Left lung (tissue), 10 donors: ENCODE measurements around the gene NUDT8. TPM values are rescaled to one million over a fixed set of nuclear protein-coding genes. Genes with fewer than 3 reads are reported as not detected.
A peak's percentile ranks its signal among the peaks of the same experiment; 100 is the strongest.

Source experiments
- ATAC-seq: fragments of 200-7000 bp; cut with Tn5 transposase; one replicate; pipeline ENCODE4 v1.9.1; 2020; ENCODE audit warnings: moderate library complexity
- DNase-seq, 4 donors: peaks; one replicate each; pipeline ENCODE4 v3.0.0-alpha.2; 2013 to 2020
- H3K27ac ChIP-seq, 2 donors: fragments of 200-600 bp; sonication (generic) in 1 of 2; one replicate each; pipeline versions ENCODE4 v1.5.0 to v1.8.0; 2020 to 2021
- H3K27me3 ChIP-seq, 2 donors: fragments of 200-600 bp; sonication (generic) in 1 of 2; one replicate each; pipeline versions ENCODE4 v1.5.0 to v1.8.0; 2020 to 2021
- H3K36me3 ChIP-seq, 2 donors: fragments of 200-600 bp; sonication (generic) in 1 of 2; one replicate each; pipeline versions ENCODE4 v1.5.0 to v1.8.0; 2020 to 2021
- H3K4me1 ChIP-seq, 2 donors: fragments of 200-600 bp; one replicate each; pipeline ENCODE4 v1.8.0; 2021
- H3K4me3 ChIP-seq, 2 donors: fragments of 200-600 bp; sonication (generic) in 1 of 2; one replicate each; pipeline versions ENCODE4 v1.5.0 to v1.8.0; 2020 to 2021; ENCODE audit warnings: mild to moderate bottlenecking in 1 of 2
- H3K9me3 ChIP-seq, 2 donors: fragments of 200-600 bp; sonication (generic) in 1 of 2; one replicate each; pipeline versions ENCODE4 v1.5.0 to v1.8.0; 2020 to 2021
- intact Hi-C, 2 donors: fragments of 100-400 bp; cut with DNase I; formaldehyde crosslinking; loops; one replicate each; pipeline versions ENCODE4 v1.11.2 to v1.14.2; 2022
- polyA plus RNA-seq, 6 donors: library from polyadenylated mRNA; unstranded; fragments of 120-200 nt; gene quantifications; one replicate each; pipeline ENCODE4 v1.2.1, GENCODE V29; 2013; ENCODE audit not compliant: insufficient read length in 6 of 6
- total RNA-seq, 2 donors: library from RNA; stranded (reverse); fragmentation: NEBNext Ultra II Directional; extraction: Animal tissue kit (Norgen Biotek cat#: 25700); gene quantifications; one replicate each; pipeline ENCODE4 v1.2.1, GENCODE V29; 2021
- TF ChIP-seq, protein P1 (sequence below), 2 donors: fragments of 200-600 bp; sonication (generic) in 1 of 2; IDR thresholded peaks; one replicate each; pipeline versions ENCODE4 v1.5.0 to v1.8.0; 2021; ENCODE audit warnings: antibody characterized with exemption in 2 of 2
- donor health status: DM: no; HTN: yes; CAD: no.
- donor health status: DM: no; HTN: no; CAD: no.

Gene NUDT8
- total and polyA plus RNA-seq, 8 donors = 3.8 to 18.1 (median 5.6) TPM

DNA sequence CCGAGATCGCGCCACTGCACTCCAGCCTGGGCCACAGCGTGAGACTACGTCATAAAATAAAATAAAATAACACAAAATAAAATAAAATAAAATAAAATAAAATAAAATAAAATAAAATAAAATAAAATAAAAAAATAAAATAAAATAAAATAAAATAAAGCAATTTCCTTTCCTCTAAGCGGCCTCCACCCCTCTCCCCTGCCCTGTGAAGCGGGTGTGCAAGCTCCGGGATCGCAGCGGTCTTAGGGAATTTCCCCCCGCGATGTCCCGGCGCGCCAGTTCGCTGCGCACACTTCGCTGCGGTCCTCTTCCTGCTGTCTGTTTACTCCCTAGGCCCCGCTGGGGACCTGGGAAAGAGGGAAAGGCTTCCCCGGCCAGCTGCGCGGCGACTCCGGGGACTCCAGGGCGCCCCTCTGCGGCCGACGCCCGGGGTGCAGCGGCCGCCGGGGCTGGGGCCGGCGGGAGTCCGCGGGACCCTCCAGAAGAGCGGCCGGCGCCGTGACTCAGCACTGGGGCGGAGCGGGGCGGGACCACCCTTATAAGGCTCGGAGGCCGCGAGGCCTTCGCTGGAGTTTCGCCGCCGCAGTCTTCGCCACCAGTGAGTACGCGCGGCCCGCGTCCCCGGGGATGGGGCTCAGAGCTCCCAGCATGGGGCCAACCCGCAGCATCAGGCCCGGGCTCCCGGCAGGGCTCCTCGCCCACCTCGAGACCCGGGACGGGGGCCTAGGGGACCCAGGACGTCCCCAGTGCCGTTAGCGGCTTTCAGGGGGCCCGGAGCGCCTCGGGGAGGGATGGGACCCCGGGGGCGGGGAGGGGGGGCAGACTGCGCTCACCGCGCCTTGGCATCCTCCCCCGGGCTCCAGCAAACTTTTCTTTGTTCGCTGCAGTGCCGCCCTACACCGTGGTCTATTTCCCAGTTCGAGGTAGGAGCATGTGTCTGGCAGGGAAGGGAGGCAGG is 46.2 kb downstream of the NUDT8 start, which contains the start of gene GSTP1:
GSTP1 (plus strand) TSS at position 566 of the 958 bp plus-strand sequence; CDS start at position 598, 32 bp downstream.
- H3K27me3 ChIP-seq = peaks cover 0 to 6% of the 10 kb centered on the region in 2 donors
- ATAC-seq (peak; percentile 90), DNase-seq (peak; percentile 91 to 96 (median 94))
- H3K27ac ChIP-seq = peak within 1 kb of the TSS; percentile 93 to 95
- intact Hi-C loops = no loop called here
- no peaks in the 10 kb centered on the region for H3K9me3 ChIP-seq
- H3K36me3 ChIP-seq = peaks cover 0 to 40% of the 10 kb centered on the region in 2 donors
- peaks cover 12 to 63% of the 10 kb centered on the region in 2 donors for H3K4me1 ChIP-seq
- TF ChIP-seq, protein P1, sequence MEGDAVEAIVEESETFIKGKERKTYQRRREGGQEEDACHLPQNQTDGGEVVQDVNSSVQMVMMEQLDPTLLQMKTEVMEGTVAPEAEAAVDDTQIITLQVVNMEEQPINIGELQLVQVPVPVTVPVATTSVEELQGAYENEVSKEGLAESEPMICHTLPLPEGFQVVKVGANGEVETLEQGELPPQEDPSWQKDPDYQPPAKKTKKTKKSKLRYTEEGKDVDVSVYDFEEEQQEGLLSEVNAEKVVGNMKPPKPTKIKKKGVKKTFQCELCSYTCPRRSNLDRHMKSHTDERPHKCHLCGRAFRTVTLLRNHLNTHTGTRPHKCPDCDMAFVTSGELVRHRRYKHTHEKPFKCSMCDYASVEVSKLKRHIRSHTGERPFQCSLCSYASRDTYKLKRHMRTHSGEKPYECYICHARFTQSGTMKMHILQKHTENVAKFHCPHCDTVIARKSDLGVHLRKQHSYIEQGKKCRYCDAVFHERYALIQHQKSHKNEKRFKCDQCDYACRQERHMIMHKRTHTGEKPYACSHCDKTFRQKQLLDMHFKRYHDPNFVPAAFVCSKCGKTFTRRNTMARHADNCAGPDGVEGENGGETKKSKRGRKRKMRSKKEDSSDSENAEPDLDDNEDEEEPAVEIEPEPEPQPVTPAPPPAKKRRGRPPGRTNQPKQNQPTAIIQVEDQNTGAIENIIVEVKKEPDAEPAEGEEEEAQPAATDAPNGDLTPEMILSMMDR (IDR thresholded peaks at IDR 0.05) = peak; percentile 84 to 90
- H3K4me3 ChIP-seq = peak within 1 kb of the TSS; percentile 86 to 95

DNA sequence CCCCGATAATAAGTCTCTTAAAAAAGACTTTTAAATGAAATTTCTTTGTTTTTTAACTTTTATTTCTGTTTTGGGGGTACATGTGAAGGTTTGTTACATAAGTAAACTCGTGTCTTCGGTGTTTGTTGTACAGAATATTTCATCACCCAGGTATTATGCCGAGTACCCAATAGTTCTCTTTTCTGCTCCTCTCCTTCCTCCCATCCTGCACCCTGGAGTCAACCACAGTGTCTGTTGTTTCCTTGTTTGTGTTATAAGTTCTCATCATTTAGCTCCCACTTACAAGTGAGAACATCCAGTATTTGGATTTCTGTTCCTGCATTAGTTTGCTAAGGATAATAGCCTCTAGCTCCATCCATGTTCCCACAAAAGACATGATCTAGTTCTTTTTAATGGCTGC is 47.7 kb downstream of the NUDT8 start:
- Histone ChIP-seq H3K36me3 (peaks cover 0 to 25% of the 10 kb centered on the region in 2 donors), H3K4me3 (no peak overlapping the region), H3K9me3 (no peaks in the 10 kb centered on the region), H3K4me1 (peaks cover 12 to 51% of the 10 kb centered on the region in 2 donors), H3K27me3 (peaks cover 0 to 12% of the 10 kb centered on the region in 2 donors), H3K27ac (peak overlapping the region; percentile 93 to 95)
- no peak for DNase-seq
- intact Hi-C loops = no loop called here
- TF ChIP-seq, protein P1 (IDR thresholded peaks at IDR 0.05) = no peak
- no peak for ATAC-seq

- ATAC-seq (peak; percentile 4), DNase-seq (peak in 2 of 4 donors; percentile 54 to 56)
- TF ChIP-seq, protein P1 (IDR thresholded peaks at IDR 0.05) = no peak
- Histone ChIP-seq H3K27me3 (peaks cover 0 to 12% of the 10 kb centered on the region in 2 donors), H3K36me3 (peaks cover 0 to 20% of the 10 kb centered on the region in 2 donors), H3K4me3 (no peak overlapping the region), H3K9me3 (no peaks in the 10 kb centered on the region), H3K4me1 (peaks cover 12 to 46% of the 10 kb centered on the region in 2 donors), H3K27ac (peak overlapping the region; percentile 93 to 95)
- intact Hi-C loops = no loop called here
These were observed 48.3 kb downstream of the NUDT8 start for GRCh38 chr11:67581469-67581868.

DNA sequence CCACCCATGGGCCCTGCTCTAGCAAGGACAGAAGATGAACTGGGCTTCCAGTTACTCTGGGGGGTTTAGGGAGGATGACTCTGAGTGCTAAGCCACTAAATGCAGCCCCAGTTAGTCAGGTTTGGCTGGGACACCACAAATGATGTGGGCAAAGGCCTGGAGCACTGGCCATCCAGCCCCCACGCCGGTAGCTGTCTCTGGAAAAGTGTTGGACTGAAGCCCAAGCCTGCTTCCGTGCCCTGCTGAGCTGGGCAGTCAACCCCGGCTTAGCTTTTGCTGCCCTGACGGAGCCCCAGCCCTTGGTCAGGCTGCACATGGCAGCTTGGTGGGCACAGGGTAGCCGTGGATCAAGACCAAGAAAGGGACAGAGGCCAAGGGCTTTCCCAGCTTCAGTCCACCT is 51.8 kb downstream of the NUDT8 start:
- no peaks in the 10 kb centered on the region for H3K9me3 ChIP-seq
- H3K27me3 ChIP-seq = peaks cover 0 to 12% of the 10 kb centered on the region in 2 donors
- intact Hi-C loops = no loop called here
- peaks cover 7 to 20% of the 10 kb centered on the region in 2 donors for H3K4me1 ChIP-seq
- ATAC-seq (no peak), DNase-seq (no peak)
- TF ChIP-seq, protein P1 (IDR thresholded peaks at IDR 0.05) = no peak
- H3K27ac ChIP-seq = no peak overlapping the region
- H3K4me3 ChIP-seq = no peak overlapping the region
- no peaks in the 10 kb centered on the region for H3K36me3 ChIP-seq

Other genes with a start within 250 kb of the NUDT8 start
- 10 to 100 TPM; 18.4 to 21.5 TPM for gene RAD9A, start 238.0 kb downstream of the NUDT8 start, total RNA-seq
- gene RAD9A, start 238.0 kb downstream of the NUDT8 start, polyA plus RNA-seq = 10 to 100 TPM; 22.9 to 31.3 (median 24.5) TPM
- gene PPP1CA, start 228.1 kb downstream of the NUDT8 start, total RNA-seq = 100 to 1,000 TPM; 138 to 173 TPM
- 100 to 1,000 TPM; 108 to 144 (median 139) TPM for gene PPP1CA, start 228.1 kb downstream of the NUDT8 start, polyA plus RNA-seq
- gene TBC1D10C, start 225.9 kb downstream of the NUDT8 start, total RNA-seq = 10 to 100 TPM in 1 of 2 donors, 1 to 10 TPM in 1; 8.0 to 15.5 TPM
- 1 to 10 TPM; 4.2 to 6.5 (median 5.1) TPM for gene TBC1D10C, start 225.9 kb downstream of the NUDT8 start, polyA plus RNA-seq
- gene CARNS1, start 214.3 kb downstream of the NUDT8 start, total RNA-seq = 1 to 10 TPM in 1 of 2 donors, under 1 TPM in 1; 0.71 to 1.2 TPM
- 1 to 10 TPM; 2.9 to 5.6 (median 4.1) TPM for gene CARNS1, start 214.3 kb downstream of the NUDT8 start, polyA plus RNA-seq
- 10 to 100 TPM; 37.7 to 44.1 TPM for gene RPS6KB2, start 201.4 kb downstream of the NUDT8 start, total RNA-seq
- gene RPS6KB2, start 201.4 kb downstream of the NUDT8 start, polyA plus RNA-seq = 10 to 100 TPM; 39.6 to 47.0 (median 42.0) TPM
- gene PTPRCAP, start 192.3 kb downstream of the NUDT8 start, total RNA-seq = 10 to 100 TPM in 1 of 2 donors, 1 to 10 TPM in 1; 5.4 to 12.5 TPM
- gene PTPRCAP, start 192.3 kb downstream of the NUDT8 start, polyA plus RNA-seq = 1 to 10 TPM; 1.6 to 3.0 (median 2.2) TPM
- 100 to 1,000 TPM; 111 to 119 TPM for gene CORO1B, start 186.5 kb downstream of the NUDT8 start, total RNA-seq
- gene CORO1B, start 186.5 kb downstream of the NUDT8 start, polyA plus RNA-seq = 10 to 100 TPM; 43.5 to 61.1 (median 50.4) TPM
- not detected for gene GPR152, start 177.2 kb downstream of the NUDT8 start, total RNA-seq
- not detected for gene GPR152, start 177.2 kb downstream of the NUDT8 start, polyA plus RNA-seq
- gene CABP4, start 174.6 kb downstream of the NUDT8 start, total RNA-seq = 1 to 10 TPM; 2.0 to 2.7 TPM
- gene CABP4, start 174.6 kb downstream of the NUDT8 start, polyA plus RNA-seq = 1 to 10 TPM; 1.4 to 2.8 (median 2.2) TPM
- 10 to 100 TPM; 45.9 to 51.8 TPM for gene TMEM134, start 160.7 kb downstream of the NUDT8 start, total RNA-seq
- 10 to 100 TPM; 33.4 to 51.8 (median 43.3) TPM for gene TMEM134, start 160.7 kb downstream of the NUDT8 start, polyA plus RNA-seq
- gene AIP, start 146.9 kb downstream of the NUDT8 start, total RNA-seq = 10 to 100 TPM; 61.7 to 68.2 TPM
- 10 to 100 TPM; 55.7 to 62.5 (median 60.4) TPM for gene AIP, start 146.9 kb downstream of the NUDT8 start, polyA plus RNA-seq
- gene PITPNM1, start 124.6 kb downstream of the NUDT8 start, total RNA-seq = 10 to 100 TPM; 51.6 to 55.5 TPM
- 10 to 100 TPM; 15.5 to 36.3 (median 20.5) TPM for gene PITPNM1, start 124.6 kb downstream of the NUDT8 start, polyA plus RNA-seq
- gene CDK2AP2, start 121.8 kb downstream of the NUDT8 start, total RNA-seq = 10 to 100 TPM; 82.2 to 92.8 TPM
- 10 to 100 TPM; 25.8 to 40.0 (median 29.2) TPM for gene CDK2AP2, start 121.8 kb downstream of the NUDT8 start, polyA plus RNA-seq
- not detected for gene CABP2, start 106.5 kb downstream of the NUDT8 start, total RNA-seq
- not detected for gene CABP2, start 106.5 kb downstream of the NUDT8 start, polyA plus RNA-seq
- 1,000 to 10,000 TPM in 1 of 2 donors, 100 to 1,000 TPM in 1; 790 to 1,058 TPM for gene GSTP1, start 46.1 kb downstream of the NUDT8 start, total RNA-seq
- 100 to 1,000 TPM; 651 to 768 (median 717) TPM for gene GSTP1, start 46.1 kb downstream of the NUDT8 start, polyA plus RNA-seq
- gene NDUFV1, start 23.0 kb downstream of the NUDT8 start, total RNA-seq = 100 to 1,000 TPM; 136 to 155 TPM
- 100 to 1,000 TPM; 155 to 204 (median 170) TPM for gene NDUFV1, start 23.0 kb downstream of the NUDT8 start, polyA plus RNA-seq
- gene TBX10, start 9.8 kb upstream of the NUDT8 start, total RNA-seq = not detected
- under 1 TPM in 1 of 6 donors, not detected in 5; 0.18 TPM for gene TBX10, start 9.8 kb upstream of the NUDT8 start, polyA plus RNA-seq
- gene ACY3, start 20.8 kb upstream of the NUDT8 start, total RNA-seq = under 1 TPM; 0.29 to 0.61 TPM
- gene ACY3, start 20.8 kb upstream of the NUDT8 start, polyA plus RNA-seq = under 1 TPM; 0.23 to 0.74 (median 0.57) TPM
- gene ALDH3B2, start 44.7 kb upstream of the NUDT8 start, total RNA-seq = under 1 TPM; 0.79 to 0.94 TPM
- 1 to 10 TPM in 4 of 6 donors, under 1 TPM in 2; 0.91 to 1.7 (median 1.1) TPM for gene ALDH3B2, start 44.7 kb upstream of the NUDT8 start, polyA plus RNA-seq